ENCODE results near the gene THSD7B.
A peak's percentile ranks its signal among the peaks of the same experiment; 100 is the strongest.

Gene THSD7B

DNA sequence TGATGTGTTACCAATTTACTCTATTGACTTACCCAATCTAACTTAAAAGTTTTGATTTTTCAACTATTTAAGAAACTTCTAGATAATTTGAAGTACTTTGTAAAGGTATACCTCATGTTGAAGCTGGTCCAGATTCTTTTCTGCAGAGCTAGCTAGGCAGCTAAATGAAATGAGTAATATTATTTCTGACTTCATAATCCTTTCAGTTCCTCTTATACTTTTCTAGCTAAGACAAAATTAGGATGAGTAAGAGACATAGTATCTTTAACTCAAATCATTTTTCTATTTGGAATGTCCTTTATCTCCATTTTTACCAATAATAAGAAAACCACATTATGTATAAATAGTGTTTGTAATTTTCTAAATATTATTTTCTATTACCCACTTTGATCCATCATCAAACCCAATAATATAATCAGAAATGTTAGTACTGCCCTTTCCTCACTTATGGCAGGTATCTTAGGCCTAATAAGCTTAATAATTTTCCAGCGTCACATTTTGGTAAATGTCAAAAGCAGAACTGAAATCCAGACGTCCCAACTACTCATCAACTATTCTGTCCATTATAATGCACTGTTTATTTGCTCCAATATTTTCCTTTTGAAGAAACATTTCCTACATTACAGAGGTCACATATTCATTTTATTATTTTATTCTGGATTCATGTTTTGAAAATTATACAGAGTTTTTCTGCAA, 456.6 kb downstream of the THSD7B start:
- H3K27ac ChIP-seq: no peak overlapping the region
- DNase-seq (ENCODE audit: low read depth, low spot score): no peak

DNA sequence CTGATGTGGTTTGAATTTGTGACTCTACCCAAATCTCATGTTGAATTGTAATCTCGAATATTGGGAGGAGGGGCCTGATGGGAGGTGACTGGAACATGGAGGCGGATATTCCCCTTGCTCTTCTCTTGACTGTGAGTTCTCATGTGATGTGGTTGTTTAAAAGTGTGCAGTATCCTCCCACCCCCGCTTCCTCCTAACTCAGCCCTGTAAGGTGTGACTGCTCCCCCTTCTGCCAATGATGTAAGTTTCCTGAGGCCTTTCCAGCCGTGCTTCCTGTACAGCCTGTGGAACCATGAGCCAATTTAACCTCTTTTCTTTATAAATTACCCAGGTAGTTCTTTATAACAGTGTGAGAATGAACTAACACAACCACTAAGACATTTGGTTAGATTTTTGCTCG, 458.4 kb downstream of the THSD7B start:
- H3K27ac ChIP-seq: no peak overlapping the region
- no peak for DNase-seq (ENCODE audit: low read depth, low spot score)

- H3K27ac ChIP-seq: no peak overlapping the region
- no peak for DNase-seq (ENCODE audit: low read depth, low spot score)
Observed at GRCh38 chr2:137228566-137228965, 463.2 kb downstream of the THSD7B start.

GRCh38 chr2:137229834-137230233, 464.5 kb downstream of the THSD7B start:
- DNase-seq (ENCODE audit: low read depth, low spot score): no peak
- H3K27ac ChIP-seq: no peak overlapping the region

GRCh38 chr2:137231628-137232027, 466.3 kb downstream of the THSD7B start:
- no peak for DNase-seq (ENCODE audit: low read depth, low spot score)
- H3K27ac ChIP-seq: no peak overlapping the region

DNA sequence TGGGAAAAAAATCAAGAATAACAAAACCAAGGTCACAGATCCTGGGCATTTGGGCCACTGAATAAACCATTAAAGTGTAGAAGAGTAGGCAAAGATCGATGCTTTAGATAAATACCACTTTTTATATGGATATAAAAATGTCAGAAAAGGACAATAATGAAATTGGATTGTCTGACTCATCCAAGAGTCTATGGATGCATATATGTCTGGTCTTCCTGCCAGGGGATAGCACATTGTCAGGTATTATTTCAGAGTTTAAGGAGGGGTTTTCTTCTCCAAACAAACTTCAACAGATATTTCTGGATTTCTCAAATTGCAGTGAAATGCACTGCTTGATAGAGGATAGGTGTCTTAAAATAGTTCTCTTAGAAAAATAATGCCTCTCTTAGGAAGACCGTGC, 466.7 kb downstream of the THSD7B start:
- DNase-seq (ENCODE audit: low read depth, low spot score): no peak
- no peak overlapping the region for H3K27ac ChIP-seq

GRCh38 chr2:137233091-137233490, 467.7 kb downstream of the THSD7B start:
- no peak overlapping the region for H3K27ac ChIP-seq
- DNase-seq (ENCODE audit: low read depth, low spot score): no peak

- H3K27ac ChIP-seq: peak overlapping the region; percentile 2
- DNase-seq (ENCODE audit: low read depth, low spot score): no peak
Observed at GRCh38 chr2:137237055-137237454, 471.7 kb downstream of the THSD7B start.

- no peak for DNase-seq (ENCODE audit: low read depth, low spot score)
- H3K27ac ChIP-seq: no peak overlapping the region
Observed at GRCh38 chr2:137238065-137238464, 472.7 kb downstream of the THSD7B start.

DNA sequence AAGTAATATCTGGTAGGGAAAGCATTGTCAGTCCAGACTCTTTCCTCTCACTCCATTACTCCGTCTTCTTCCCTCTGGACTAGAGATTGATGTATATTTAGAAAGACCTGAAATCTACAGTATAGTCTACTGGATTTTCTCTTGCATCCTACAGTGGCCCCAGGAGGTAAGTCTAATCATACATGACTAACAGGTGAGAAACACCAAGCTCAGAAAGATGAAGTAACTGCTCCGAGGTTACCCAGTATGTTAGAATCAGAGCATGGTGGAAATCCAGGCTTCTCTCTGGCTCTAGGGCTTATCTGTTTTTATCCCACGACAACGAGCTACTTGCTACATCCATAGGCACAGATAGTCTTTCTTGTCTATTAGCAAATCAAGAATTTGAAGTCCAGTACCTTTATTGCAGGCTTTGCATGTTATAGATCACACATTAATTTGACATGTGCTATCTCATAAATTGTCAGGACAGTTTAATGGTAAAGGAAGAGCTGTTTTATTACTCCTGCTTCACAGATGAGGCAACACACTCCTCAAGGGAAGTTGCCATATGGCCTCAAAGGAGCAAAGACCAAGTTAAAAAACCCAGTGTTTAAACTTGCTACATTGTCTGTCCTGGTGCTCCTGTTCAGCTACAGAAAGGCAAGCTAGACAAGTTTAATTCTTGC, 484.3 kb downstream of the THSD7B start:
- DNase-seq (ENCODE audit: low read depth, low spot score): no peak
- peak overlapping the region; percentile 28 for H3K27ac ChIP-seq

DNA sequence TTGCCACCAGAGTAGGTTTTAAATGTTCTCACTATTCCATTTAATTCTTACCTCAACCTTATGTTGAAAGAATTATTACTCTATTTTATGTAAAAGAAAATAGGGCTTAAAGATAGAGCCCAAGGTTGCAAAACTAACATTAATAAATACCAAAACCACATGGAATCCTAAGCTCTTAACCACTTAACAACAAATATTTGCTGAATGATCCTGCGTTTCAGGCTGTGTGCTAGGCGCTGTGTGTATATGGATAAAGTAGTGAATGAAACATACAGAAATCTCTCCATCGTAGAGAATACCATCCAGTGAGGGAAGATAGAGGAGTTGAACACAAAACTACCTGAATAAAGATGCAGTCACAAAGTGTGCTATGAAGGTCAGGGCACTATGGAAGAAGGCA, 485.1 kb downstream of the THSD7B start:
- no peak overlapping the region for H3K27ac ChIP-seq
- DNase-seq (ENCODE audit: low read depth, low spot score): no peak

- DNase-seq (ENCODE audit: low read depth, low spot score): no peak
- H3K27ac ChIP-seq: no peak overlapping the region
Observed at GRCh38 chr2:137251045-137251444, 485.7 kb downstream of the THSD7B start.

DNA sequence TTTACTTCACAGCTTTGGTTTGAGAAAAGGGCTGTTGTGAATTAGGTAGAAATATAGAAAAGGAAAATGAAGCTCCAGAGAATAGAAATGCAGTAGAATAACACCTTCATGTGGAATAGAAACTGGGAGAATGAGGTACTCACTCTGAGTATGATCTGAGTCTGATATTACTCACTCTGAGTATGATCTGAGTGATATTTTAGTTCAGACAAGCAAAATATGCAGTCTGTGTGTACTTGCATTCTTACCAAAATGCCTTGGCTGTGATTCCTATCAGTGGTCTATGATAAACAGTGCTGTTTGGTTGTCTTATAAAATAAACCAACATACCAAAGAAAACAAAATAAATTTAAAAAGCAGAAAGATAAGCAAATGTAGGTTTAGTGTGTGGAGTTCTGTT, 487.6 kb downstream of the THSD7B start:
- peak overlapping the region; percentile 91 for H3K27ac ChIP-seq
- peak; percentile 33 for DNase-seq (ENCODE audit: low read depth, low spot score)

DNA sequence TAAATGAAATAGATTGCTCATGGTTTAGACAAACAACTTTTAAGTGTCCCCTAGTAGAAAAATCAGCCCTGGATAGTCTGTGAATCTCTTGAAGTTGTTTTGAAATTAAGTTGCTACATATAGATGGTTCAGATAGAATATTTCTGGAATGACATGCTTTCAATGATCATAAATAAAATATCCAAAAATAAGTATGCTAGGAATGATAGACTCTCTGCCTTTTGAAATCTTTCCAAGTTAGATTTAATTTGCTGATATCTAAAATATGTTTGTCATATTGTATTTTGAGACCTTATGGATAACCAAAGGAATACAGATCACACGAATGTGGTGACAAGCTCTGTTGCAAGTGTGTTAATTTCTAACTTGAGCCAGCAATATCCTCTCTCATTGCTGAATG, 488.7 kb downstream of the THSD7B start:
- H3K27ac ChIP-seq: peak overlapping the region; percentile 91
- DNase-seq (ENCODE audit: low read depth, low spot score): no peak

GRCh38 chr2:137255345-137255744, 490.0 kb downstream of the THSD7B start:
- DNase-seq (ENCODE audit: low read depth, low spot score): no peak
- peak overlapping the region; percentile 91 for H3K27ac ChIP-seq

GRCh38 chr2:137255990-137256389, 490.6 kb downstream of the THSD7B start:
- H3K27ac ChIP-seq: peak overlapping the region; percentile 91
- peak; percentile 65 for DNase-seq (ENCODE audit: low read depth, low spot score)

GRCh38 chr2:137261881-137262585, 496.7 kb downstream of the THSD7B start:
- H3K27ac ChIP-seq: no peak overlapping the region
- DNase-seq (ENCODE audit: low read depth, low spot score): no peak

DNA sequence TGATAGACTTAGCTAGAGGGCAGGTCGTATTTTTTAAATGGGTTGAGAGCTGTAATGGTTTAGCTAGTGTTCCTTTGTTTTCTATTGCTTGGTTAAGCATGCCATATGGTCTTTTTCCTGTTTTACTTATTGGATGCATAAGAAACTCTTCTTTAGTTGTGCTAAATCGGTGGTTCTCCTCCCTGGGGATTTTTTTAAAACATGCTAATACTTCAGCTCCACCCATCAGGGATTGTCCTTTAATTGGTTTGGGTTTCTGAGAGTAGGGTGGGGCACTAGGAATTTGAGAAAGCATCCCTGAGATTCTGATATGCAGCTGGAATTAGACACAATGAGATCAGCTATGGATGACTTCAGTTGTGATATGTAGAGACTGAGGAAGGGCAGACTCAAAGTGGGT, 497.2 kb downstream of the THSD7B start:
- no peak for DNase-seq (ENCODE audit: low read depth, low spot score)
- H3K27ac ChIP-seq: no peak overlapping the region

DNA sequence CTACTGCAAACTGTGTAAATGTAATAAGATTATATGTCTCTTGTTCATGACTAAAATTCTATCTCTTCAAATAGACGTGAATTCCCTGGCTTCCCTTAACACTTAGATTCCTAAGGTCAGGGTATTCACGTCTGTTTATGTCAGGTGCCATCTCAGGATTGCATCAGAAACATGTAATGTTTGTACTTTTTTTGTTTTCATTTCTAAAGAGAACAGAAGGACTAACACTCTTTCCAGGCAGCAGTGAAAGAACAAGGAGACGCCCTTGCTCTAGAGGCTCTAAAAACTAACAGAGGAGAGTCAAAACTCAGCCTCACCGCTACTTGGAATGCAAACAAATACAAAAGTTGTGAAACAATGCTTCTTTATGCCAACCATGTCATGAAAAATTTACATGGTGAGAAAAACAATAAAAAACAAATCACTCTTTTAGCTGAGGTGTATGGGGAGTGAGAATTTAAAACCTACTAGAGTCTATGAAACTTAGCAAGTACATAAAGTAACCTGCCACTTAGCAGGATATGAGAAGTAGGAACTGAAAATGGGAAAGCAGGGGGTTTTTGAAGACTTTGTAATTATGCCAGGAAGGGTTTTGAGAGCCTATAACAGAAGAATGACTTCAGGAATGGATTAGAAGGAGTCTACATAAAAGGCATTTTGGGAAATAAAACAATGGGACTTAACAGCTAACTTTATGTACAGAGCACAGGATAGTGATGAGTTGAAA, 522.7 kb downstream of the THSD7B start:
- no peak for DNase-seq (ENCODE audit: low read depth, low spot score)
- H3K27ac ChIP-seq: peak overlapping the region; percentile 24

DNA sequence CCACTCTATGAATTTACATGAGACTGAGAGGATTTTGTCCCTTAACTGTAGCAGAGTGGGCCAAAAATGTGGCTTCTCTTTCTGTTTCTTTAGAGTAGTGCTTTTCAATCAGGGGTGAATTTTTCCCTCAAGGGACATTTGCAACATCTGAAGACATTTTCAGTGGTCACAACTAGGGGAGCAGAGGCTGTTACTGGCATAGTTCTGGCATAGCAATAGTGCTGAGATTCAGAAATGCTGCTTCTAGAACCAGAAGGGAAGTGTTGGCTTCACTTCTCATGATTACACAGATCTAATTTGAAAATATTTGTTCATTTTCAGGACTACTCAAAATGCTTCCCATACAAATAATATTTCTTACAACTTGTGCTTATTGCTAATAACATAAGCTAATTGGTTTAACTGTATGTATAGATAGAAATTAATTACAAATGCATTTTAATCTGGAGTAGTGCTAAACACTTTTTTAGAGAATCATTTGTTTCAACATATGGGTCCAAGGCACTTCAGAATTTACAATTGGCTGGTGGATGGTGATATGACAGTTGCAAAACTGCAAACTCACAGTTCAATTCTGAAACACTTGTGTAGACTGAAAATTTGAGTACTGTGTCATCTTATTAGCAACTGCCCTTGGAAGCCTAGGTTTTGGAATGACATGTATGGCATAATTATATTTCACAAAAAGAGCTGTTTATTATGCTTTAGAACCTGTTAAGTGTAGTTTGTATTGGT, 526.7 kb downstream of the THSD7B start:
- no peak for DNase-seq (ENCODE audit: low read depth, low spot score)
- H3K27ac ChIP-seq: no peak overlapping the region

Data from epithelial cell of prostate (primary cell).